ENCODE measurements around the gene GFY. TPM values are rescaled to one million over a fixed set of nuclear protein-coding genes. Genes with fewer than 3 reads are reported as not detected.

GFY gene
- total RNA-seq, 4 donors from 2014 or later = not detected

- Histone ChIP-seq H3K9me3 (no peaks in the 10 kb centered on the region), H3K4me3 (no peak overlapping the region), H3K4me1 (no peaks in the 10 kb centered on the region), H3K36me3 (no peaks in the 10 kb centered on the region), H3K27ac (no peak overlapping the region), H3K27me3 (no peaks in the 10 kb centered on the region)
- DNase-seq = no peak
- TF ChIP-seq POLR2A (IDR thresholded peaks at IDR 0.05) (no peak), CTCF (IDR thresholded peaks at IDR 0.05) (no peak)
- intact Hi-C loops (cut with DNase I; ENCODE audit: low total_unique reads) = no loop called here
Observed at GRCh38 chr19:49398001-49398615, 27.1 kb upstream of the GFY start.

- intact Hi-C loops (cut with DNase I; ENCODE audit: low total_unique reads) = no loop called here
- Histone ChIP-seq H3K27ac (no peak overlapping the region), H3K9me3 (no peaks in the 10 kb centered on the region), H3K27me3 (no peaks in the 10 kb centered on the region), H3K4me1 (no peaks in the 10 kb centered on the region), H3K4me3 (no peak overlapping the region), H3K36me3 (no peaks in the 10 kb centered on the region)
- DNase-seq = no peak
- TF ChIP-seq CTCF (IDR thresholded peaks at IDR 0.05) (no peak), POLR2A (IDR thresholded peaks at IDR 0.05) (no peak)
Observed at GRCh38 chr19:49398931-49399330, 26.3 kb upstream of the GFY start.

GRCh38 chr19:49400029-49400428 lies 25.2 kb upstream of the GFY start:
- no peak for DNase-seq
- intact Hi-C loops (cut with DNase I; ENCODE audit: low total_unique reads) = no loop called here

GRCh38 chr19:49403404-49404187 lies 21.6 kb upstream of the GFY start:
- no peak overlapping the region for H3K4me3 ChIP-seq
- intact Hi-C loops (cut with DNase I; ENCODE audit: low total_unique reads) = no loop called here
- no peak overlapping the region for H3K27ac ChIP-seq
- TF ChIP-seq CTCF (IDR thresholded peaks at IDR 0.05) = no peak
- TF ChIP-seq POLR2A (IDR thresholded peaks at IDR 0.05) = no peak
- no peak for DNase-seq
- H3K27me3 ChIP-seq = no peaks in the 10 kb centered on the region
- no peaks in the 10 kb centered on the region for H3K9me3 ChIP-seq
- H3K4me1 ChIP-seq = no peaks in the 10 kb centered on the region
- no peaks in the 10 kb centered on the region for H3K36me3 ChIP-seq

More at GRCh38 chr19:49400029-49400428, 25.2 kb upstream of the GFY start:
- TF ChIP-seq CTCF (IDR thresholded peaks at IDR 0.05) (no peak), POLR2A (IDR thresholded peaks at IDR 0.05) (no peak)
- H3K9me3 ChIP-seq = no peaks in the 10 kb centered on the region
- no peaks in the 10 kb centered on the region for H3K4me1 ChIP-seq
- H3K36me3 ChIP-seq = no peaks in the 10 kb centered on the region
- no peak overlapping the region for H3K4me3 ChIP-seq
- H3K27ac ChIP-seq = no peak overlapping the region
- H3K27me3 ChIP-seq = no peaks in the 10 kb centered on the region

- no peaks in the 10 kb centered on the region for H3K27me3 ChIP-seq
- TF ChIP-seq POLR2A (IDR thresholded peaks at IDR 0.05) = no peak
- TF ChIP-seq CTCF (IDR thresholded peaks at IDR 0.05) = no peak
- no peak overlapping the region for H3K27ac ChIP-seq
- no peak for DNase-seq
- no peaks in the 10 kb centered on the region for H3K36me3 ChIP-seq
- H3K4me3 ChIP-seq = no peak overlapping the region
- intact Hi-C loops (cut with DNase I; ENCODE audit: low total_unique reads) = no loop called here
- no peaks in the 10 kb centered on the region for H3K9me3 ChIP-seq
- H3K4me1 ChIP-seq = no peaks in the 10 kb centered on the region
Observed at GRCh38 chr19:49407079-49407478, 18.1 kb upstream of the GFY start.
